ENCODE data around the gene NCOA1. TPM values are rescaled to one million over a fixed set of nuclear protein-coding genes. Genes with fewer than 3 reads are reported as not detected.

The NCOA1 gene
- polyA plus RNA-seq = 63.0 TPM
- long read RNA-seq, donor 1 = 0 reads
- long read RNA-seq, donor 2 = 0 reads
- long read RNA-seq, donor 3 = 0 reads
- long read RNA-seq, donor 4 = 0 reads
- long read RNA-seq, donor 5, partial matches to known transcripts = 0 of 1 reads
- long read RNA-seq, donor 5, other reads (novel, unspliced or antisense) = 0 of 1 reads
- long read RNA-seq, donor 6, partial matches to known transcripts = 6 of 11 reads
- long read RNA-seq, donor 6, other reads (novel, unspliced or antisense) = 5 of 11 reads
- long read RNA-seq, donor 7 = 0 reads
- long read RNA-seq, donor 8, partial matches to known transcripts = 24 of 312 reads
- long read RNA-seq, donor 8, other reads (novel, unspliced or antisense) = 287 of 312 reads
- long read RNA-seq, donor 9 = 0 reads
- long read RNA-seq, donor 10, partial matches to known transcripts = 6 of 7 reads
- long read RNA-seq, donor 10, other reads (novel, unspliced or antisense) = 0 of 7 reads
- long read RNA-seq, donor 11 = 0 reads

DNA sequence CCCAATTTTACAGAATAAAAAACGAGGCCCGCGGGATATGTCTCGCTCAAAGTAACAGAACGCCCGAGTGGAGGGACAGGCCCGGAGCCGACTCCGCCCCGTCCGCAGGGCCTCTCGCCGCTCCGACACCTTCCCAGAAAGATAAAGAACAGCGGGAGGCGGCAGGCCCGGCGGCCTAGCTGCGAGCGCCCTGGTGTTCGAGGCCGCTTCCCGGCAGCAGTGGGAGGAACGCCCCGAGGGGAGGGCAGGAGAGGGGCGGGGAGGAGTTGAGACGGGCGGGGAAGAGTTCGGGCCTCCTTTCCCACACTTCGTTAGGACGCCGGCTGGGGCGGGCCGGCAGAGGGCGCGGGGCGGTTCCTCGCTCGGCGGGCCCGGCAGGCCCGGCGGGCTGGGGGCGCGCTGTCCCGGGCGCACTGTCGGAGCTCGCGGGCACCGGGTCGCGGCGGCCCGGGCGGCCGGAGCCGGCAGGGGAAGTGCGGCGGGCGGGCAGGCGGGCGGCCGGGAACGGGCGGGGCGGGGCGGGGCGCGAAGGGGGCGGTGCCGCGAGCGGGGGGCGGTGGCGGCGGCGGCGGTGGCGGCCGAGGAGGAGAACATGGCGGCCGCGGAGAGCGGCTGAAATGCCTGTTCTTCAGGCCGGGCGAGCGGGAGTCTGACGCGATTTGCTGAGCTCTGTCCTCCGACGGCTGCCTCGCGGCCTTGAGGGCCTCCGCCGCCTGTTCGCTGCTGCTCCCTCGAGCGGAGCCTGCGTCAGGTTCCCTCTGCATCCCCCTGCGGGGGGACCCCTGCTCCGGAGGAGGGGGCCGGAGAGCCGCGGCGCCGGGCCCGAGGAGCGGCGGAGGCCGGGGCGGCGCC is at the start of gene NCOA1:
NCOA1 (plus strand) TSS at position 565 of the 852 bp plus-strand sequence. CDS start 167,424 bp downstream, outside the sequence.
- DNase-seq = peak; percentile 84 to 95
- H3K9me3 ChIP-seq (ENCODE audit: control insufficient read depth, low read depth, low read length) = no peaks in the 10 kb centered on the region
- no CpG with 5 or more reads among the region's 113 CpGs for WGBS (ENCODE audit: insufficient coverage, low lambda C conversion rate)
- peaks cover 21% of the 10 kb centered on the region for H3K4me1 ChIP-seq (ENCODE audit: control insufficient read depth, insufficient read depth, low read length)
- no peaks in the 10 kb centered on the region for H3K27me3 ChIP-seq (ENCODE audit: control insufficient read depth, insufficient read depth, low read length)
- peak within 1 kb of the TSS; percentile 74 for H3K4me3 ChIP-seq (ENCODE audit: low read length)
- no peaks in the 10 kb centered on the region for H3K36me3 ChIP-seq (ENCODE audit: control insufficient read depth, insufficient read depth, low read length)
- peak within 1 kb of the TSS; percentile 89 for H3K27ac ChIP-seq (ENCODE audit: low read length)

DNA sequence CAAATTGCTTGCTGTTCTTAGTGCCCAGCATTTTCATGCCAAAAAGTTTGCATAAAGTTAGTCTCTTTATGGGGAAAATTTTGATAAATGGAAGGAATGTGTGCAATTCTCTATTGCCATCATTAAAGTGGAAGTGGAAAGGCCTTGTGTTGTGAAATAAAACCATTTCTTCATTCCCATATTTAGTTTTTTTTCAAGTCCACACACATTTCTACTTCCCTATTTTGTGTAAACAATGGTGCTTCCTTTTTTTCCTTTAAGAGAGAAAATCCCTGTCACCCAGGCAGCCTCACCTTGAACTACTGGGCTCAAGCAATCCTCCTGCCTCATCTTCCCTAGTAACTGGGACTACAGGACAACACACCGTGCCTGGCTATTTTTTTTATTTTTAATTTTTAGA is 42.3 kb upstream of the NCOA1 start:
- DNase-seq = no peak
- no peaks in the 10 kb centered on the region for H3K4me1 ChIP-seq (ENCODE audit: control insufficient read depth, insufficient read depth, low read length)
- H3K36me3 ChIP-seq (ENCODE audit: control insufficient read depth, insufficient read depth, low read length) = no peaks in the 10 kb centered on the region
- peaks cover 16% of the 10 kb centered on the region for H3K9me3 ChIP-seq (ENCODE audit: control insufficient read depth, low read depth, low read length)
- H3K27ac ChIP-seq (ENCODE audit: low read length) = no peak overlapping the region
- no peak overlapping the region for H3K4me3 ChIP-seq (ENCODE audit: low read length)
- no peaks in the 10 kb centered on the region for H3K27me3 ChIP-seq (ENCODE audit: control insufficient read depth, insufficient read depth, low read length)
- no CpG with 5 or more reads among the region's 1 CpG for WGBS (ENCODE audit: insufficient coverage, low lambda C conversion rate)

GRCh38 chr2:24449344-24449743 is 41.7 kb upstream of the NCOA1 start:
- no peak for DNase-seq
- Histone ChIP-seq H3K36me3 (ENCODE audit: control insufficient read depth, insufficient read depth, low read length) (no peaks in the 10 kb centered on the region), H3K4me3 (ENCODE audit: low read length) (no peak overlapping the region), H3K9me3 (ENCODE audit: control insufficient read depth, low read depth, low read length) (peaks cover 16% of the 10 kb centered on the region), H3K27me3 (ENCODE audit: control insufficient read depth, insufficient read depth, low read length) (no peaks in the 10 kb centered on the region), H3K27ac (ENCODE audit: low read length) (no peak overlapping the region), H3K4me1 (ENCODE audit: control insufficient read depth, insufficient read depth, low read length) (no peaks in the 10 kb centered on the region)
- 80% methylated on average over 1 of the region's 1 CpG for WGBS (ENCODE audit: insufficient coverage, low lambda C conversion rate)

GRCh38 chr2:24451805-24452501 is 39.1 kb upstream of the NCOA1 start:
- H3K4me3 ChIP-seq (ENCODE audit: low read length) = no peak overlapping the region
- 100% methylated on average over 2 of the region's 7 CpGs for WGBS (ENCODE audit: insufficient coverage, low lambda C conversion rate)
- DNase-seq = no peak
- no peaks in the 10 kb centered on the region for H3K27me3 ChIP-seq (ENCODE audit: control insufficient read depth, insufficient read depth, low read length)
- H3K9me3 ChIP-seq (ENCODE audit: control insufficient read depth, low read depth, low read length) = peaks cover 16% of the 10 kb centered on the region
- no peaks in the 10 kb centered on the region for H3K36me3 ChIP-seq (ENCODE audit: control insufficient read depth, insufficient read depth, low read length)
- H3K4me1 ChIP-seq (ENCODE audit: control insufficient read depth, insufficient read depth, low read length) = no peaks in the 10 kb centered on the region
- H3K27ac ChIP-seq (ENCODE audit: low read length) = no peak overlapping the region

DNA sequence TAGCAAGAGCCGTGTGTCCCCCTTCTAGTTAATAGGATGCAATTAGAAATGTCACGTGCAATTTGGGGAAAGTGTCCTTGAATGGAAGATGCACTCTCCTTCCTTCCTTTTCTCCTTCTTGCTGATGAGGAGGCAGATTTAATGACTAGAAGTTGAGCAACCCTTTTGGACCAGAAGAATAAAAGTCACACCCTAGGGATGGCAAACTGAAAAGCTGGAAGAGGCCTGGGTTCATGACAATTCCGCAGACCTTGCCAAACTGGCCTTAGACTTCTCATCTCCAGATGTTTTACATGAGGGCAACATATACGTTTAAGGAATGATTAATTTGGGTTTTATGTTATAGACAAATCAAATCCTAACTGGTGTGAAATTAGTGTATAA is 38.6 kb upstream of the NCOA1 start:
- 50% methylated on average over 1 of the region's 4 CpGs for WGBS (ENCODE audit: insufficient coverage, low lambda C conversion rate)
- Histone ChIP-seq H3K9me3 (ENCODE audit: control insufficient read depth, low read depth, low read length) (peaks cover 16% of the 10 kb centered on the region), H3K27me3 (ENCODE audit: control insufficient read depth, insufficient read depth, low read length) (no peaks in the 10 kb centered on the region), H3K4me1 (ENCODE audit: control insufficient read depth, insufficient read depth, low read length) (no peaks in the 10 kb centered on the region), H3K4me3 (ENCODE audit: low read length) (no peak overlapping the region), H3K27ac (ENCODE audit: low read length) (no peak overlapping the region), H3K36me3 (ENCODE audit: control insufficient read depth, insufficient read depth, low read length) (no peaks in the 10 kb centered on the region)
- no peak for DNase-seq

GRCh38 chr2:24453379-24454073 is 37.5 kb upstream of the NCOA1 start:
- H3K27ac ChIP-seq (ENCODE audit: low read length) = no peak overlapping the region
- WGBS (ENCODE audit: insufficient coverage, low lambda C conversion rate) = 94% methylated on average over 2 of the region's 2 CpGs
- no peaks in the 10 kb centered on the region for H3K4me1 ChIP-seq (ENCODE audit: control insufficient read depth, insufficient read depth, low read length)
- peaks cover 13% of the 10 kb centered on the region for H3K9me3 ChIP-seq (ENCODE audit: control insufficient read depth, low read depth, low read length)
- no peak for DNase-seq
- no peaks in the 10 kb centered on the region for H3K36me3 ChIP-seq (ENCODE audit: control insufficient read depth, insufficient read depth, low read length)
- H3K4me3 ChIP-seq (ENCODE audit: low read length) = no peak overlapping the region
- H3K27me3 ChIP-seq (ENCODE audit: control insufficient read depth, insufficient read depth, low read length) = no peaks in the 10 kb centered on the region

GRCh38 chr2:24454294-24454693 is 36.8 kb upstream of the NCOA1 start:
- no peak overlapping the region for H3K4me3 ChIP-seq (ENCODE audit: low read length)
- DNase-seq = no peak
- H3K27ac ChIP-seq (ENCODE audit: low read length) = no peak overlapping the region
- no CpG with 5 or more reads among the region's 12 CpGs for WGBS (ENCODE audit: insufficient coverage, low lambda C conversion rate)
- no peaks in the 10 kb centered on the region for H3K4me1 ChIP-seq (ENCODE audit: control insufficient read depth, insufficient read depth, low read length)
- no peaks in the 10 kb centered on the region for H3K36me3 ChIP-seq (ENCODE audit: control insufficient read depth, insufficient read depth, low read length)
- H3K9me3 ChIP-seq (ENCODE audit: control insufficient read depth, low read depth, low read length) = peaks cover 7% of the 10 kb centered on the region
- H3K27me3 ChIP-seq (ENCODE audit: control insufficient read depth, insufficient read depth, low read length) = no peaks in the 10 kb centered on the region

GRCh38 chr2:24456599-24457556 is 34.2 kb upstream of the NCOA1 start:
- no peak overlapping the region for H3K27ac ChIP-seq (ENCODE audit: low read length)
- H3K4me1 ChIP-seq (ENCODE audit: control insufficient read depth, insufficient read depth, low read length) = no peaks in the 10 kb centered on the region
- no peak for DNase-seq
- no peaks in the 10 kb centered on the region for H3K36me3 ChIP-seq (ENCODE audit: control insufficient read depth, insufficient read depth, low read length)
- no peak overlapping the region for H3K4me3 ChIP-seq (ENCODE audit: low read length)
- WGBS (ENCODE audit: insufficient coverage, low lambda C conversion rate) = no CpG with 5 or more reads among the region's 8 CpGs
- H3K9me3 ChIP-seq (ENCODE audit: control insufficient read depth, low read depth, low read length) = no peaks in the 10 kb centered on the region
- no peaks in the 10 kb centered on the region for H3K27me3 ChIP-seq (ENCODE audit: control insufficient read depth, insufficient read depth, low read length)

- H3K9me3 ChIP-seq (ENCODE audit: control insufficient read depth, low read depth, low read length) = no peaks in the 10 kb centered on the region
- H3K36me3 ChIP-seq (ENCODE audit: control insufficient read depth, insufficient read depth, low read length) = no peaks in the 10 kb centered on the region
- H3K27ac ChIP-seq (ENCODE audit: low read length) = no peak overlapping the region
- no CpG with 5 or more reads among the region's 5 CpGs for WGBS (ENCODE audit: insufficient coverage, low lambda C conversion rate)
- H3K4me1 ChIP-seq (ENCODE audit: control insufficient read depth, insufficient read depth, low read length) = no peaks in the 10 kb centered on the region
- DNase-seq = no peak
- H3K4me3 ChIP-seq (ENCODE audit: low read length) = no peak overlapping the region
- H3K27me3 ChIP-seq (ENCODE audit: control insufficient read depth, insufficient read depth, low read length) = no peaks in the 10 kb centered on the region
These were observed 33.2 kb upstream of the NCOA1 start for GRCh38 chr2:24457696-24458386.
